HepG2 (cell line): Measurements from ENCODE around the gene MAP1LC3B. TPM values are rescaled to one million over a fixed set of nuclear protein-coding genes. Genes with fewer than 3 reads are reported as not detected.

Experiments
- ADNP ChIP-seq: sonication (generic); formaldehyde crosslinking; IDR thresholded peaks from 2 replicates; pipeline ENCODE4 v1.4.0; 2020; ENCODE audit warnings: missing genetic modification reagents
- CEBPZ ChIP-seq: IDR thresholded peaks from 2 replicates; pipeline ENCODE4 v1.6.1; 2012; ENCODE audit warnings: low read length, improper control_type of control experiment
- DNMT3B ChIP-seq: conservative IDR thresholded peaks from 2 replicates; pipeline ENCODE4 v1.6.1; 2016; ENCODE audit warnings: missing biosample characterization, control low read depth
- DPF2 ChIP-seq: sonication (generic); formaldehyde crosslinking; IDR thresholded peaks from 2 replicates; pipeline ENCODE4 v1.4.0; 2020; ENCODE audit warnings: mild to moderate bottlenecking, low read depth, missing genetic modification reagents, borderline replicate concordance
- GZF1 ChIP-seq: sonication (generic); formaldehyde crosslinking; IDR thresholded peaks from 2 replicates; pipeline ENCODE4 v1.5.1; 2020; ENCODE audit warnings: mild to moderate bottlenecking, missing genetic modification reagents
- KDM2A ChIP-seq: sonication (generic); formaldehyde crosslinking; IDR thresholded peaks from 2 replicates; pipeline ENCODE4 v1.4.0; 2020; ENCODE audit warnings: low read depth, missing genetic modification reagents, borderline replicate concordance
- KMT2A ChIP-seq: sonication (generic); formaldehyde crosslinking; IDR thresholded peaks from 2 replicates; pipeline ENCODE4 v1.4.0; 2020; ENCODE audit warnings: missing genetic modification reagents
- PCBP2 ChIP-seq: fragments of 200-400 bp; formaldehyde crosslinking; optimal IDR thresholded peaks from 2 replicates; pipeline ENCODE3; 2018; ENCODE audit warnings: low read length, low read depth; ENCODE audit not compliant: poor library complexity, severe bottlenecking
- REPIN1 ChIP-seq: sonication (generic); formaldehyde crosslinking; IDR thresholded peaks from 2 replicates; pipeline ENCODE4 v1.8.0; 2022; ENCODE audit warnings: missing genetic modification reagents, low read depth, mild to moderate bottlenecking, borderline replicate concordance
- TBP ChIP-seq: sonication (generic); formaldehyde crosslinking; IDR thresholded peaks from 2 replicates; pipeline ENCODE4 v1.5.0; 2020; ENCODE audit warnings: missing genetic modification reagents
- TIGD3 ChIP-seq: sonication (generic); formaldehyde crosslinking; IDR thresholded peaks from 2 replicates; pipeline ENCODE4 v1.5.1; 2020; ENCODE audit warnings: mild to moderate bottlenecking, missing genetic modification reagents, borderline replicate concordance
- YY1 ChIP-seq: IDR thresholded peaks from 2 replicates; pipeline ENCODE4 v1.6.1; 2011; ENCODE audit warnings: low read length, low read depth, moderate library complexity, mild to moderate bottlenecking; ENCODE audit not compliant: insufficient read depth, insufficient replicate concordance
- ZBTB20 ChIP-seq: sonication (generic); formaldehyde crosslinking; IDR thresholded peaks from 2 replicates; pipeline ENCODE4 v1.8.1; 2023; ENCODE audit warnings: missing genetic modification reagents, low read depth, mild to moderate bottlenecking, borderline replicate concordance
- ZNF317 ChIP-seq: sonication (generic); formaldehyde crosslinking; IDR thresholded peaks from 2 replicates; pipeline ENCODE4 v1.5.0; 2020; ENCODE audit warnings: mild to moderate bottlenecking, missing genetic modification reagents
- ZNF431 ChIP-seq: sonication (generic); formaldehyde crosslinking; IDR thresholded peaks from 2 replicates; pipeline ENCODE4 v1.9.0; 2022; ENCODE audit warnings: missing genetic modification reagents, low read depth, mild to moderate bottlenecking, borderline replicate concordance
- ZNF512 ChIP-seq: sonication (generic); formaldehyde crosslinking; IDR thresholded peaks from 2 replicates; pipeline ENCODE4 v1.4.0; 2020; ENCODE audit warnings: mild to moderate bottlenecking, missing genetic modification reagents
- ZNF543 ChIP-seq: sonication (generic); formaldehyde crosslinking; IDR thresholded peaks from 2 replicates; pipeline ENCODE4 v1.4.0; 2020; ENCODE audit warnings: mild to moderate bottlenecking, missing genetic modification reagents
- ZNF547 ChIP-seq: sonication (generic); formaldehyde crosslinking; IDR thresholded peaks from 2 replicates; pipeline ENCODE4 v1.5.1; 2020; ENCODE audit warnings: mild to moderate bottlenecking, missing genetic modification reagents
- ZNF550 ChIP-seq: sonication (generic); formaldehyde crosslinking; IDR thresholded peaks from 2 replicates; pipeline ENCODE4 v1.4.0; 2020; ENCODE audit warnings: mild to moderate bottlenecking, missing genetic modification reagents, borderline replicate concordance
- ZNF724P ChIP-seq: sonication (generic); formaldehyde crosslinking; IDR thresholded peaks from 2 replicates; pipeline ENCODE4 v1.8.0; 2022; ENCODE audit warnings: missing genetic modification reagents, borderline replicate concordance
- ZNF792 ChIP-seq: IDR thresholded peaks from 2 replicates; pipeline ENCODE4 v1.6.1; 2016
- ZNF83 ChIP-seq: sonication (generic); formaldehyde crosslinking; IDR thresholded peaks from 2 replicates; pipeline ENCODE4 v1.4.0; 2020; ENCODE audit warnings: missing genetic modification reagents, mild to moderate bottlenecking, borderline replicate concordance
- ZSCAN20 ChIP-seq: sonication (generic); formaldehyde crosslinking; IDR thresholded peaks from 2 replicates; pipeline ENCODE4 v1.4.0; 2020; ENCODE audit warnings: missing genetic modification reagents, mild to moderate bottlenecking, borderline replicate concordance
- polyA plus RNA-seq, 8 experiments: library from polyadenylated mRNA; depleted of rRNA in 3 of 8; stranded (reverse) in 7 of 8; unstranded in 1 of 8; fragments of >200 nt; fragmentation: Illumina TruSeq in 4 of 8; extraction: Trizol in 4 of 8; gene quantifications; 2 replicates each; pipeline versions ENCODE4 v1.2.1 to v1.2.3, GENCODE V29; 2011 to 2016; ENCODE audit warnings: low read depth in 4 of 8, missing spikeins in 1 of 8, mixed read lengths in 1 of 8; ENCODE audit not compliant: insufficient read depth in 1 of 8
- total RNA-seq, 5 experiments: library from RNA; depleted of rRNA; stranded (reverse); fragments of >200 nt; fragmentation: Illumina TruSeq; extraction: Trizol; gene quantifications; 2 replicates each; pipeline ENCODE4 v1.2.3, GENCODE V29; 2016; ENCODE audit warnings: low read depth in 1 of 5

MAP1LC3B gene
- total and polyA plus RNA-seq, 2 of the 13 experiments (the other 11 are each of a cell fraction or from before 2014, with no cell fraction given) = 15.7 to 37.4 TPM

GRCh38 chr16:87382023-87382785 lies 9.9 kb upstream of the MAP1LC3B start (continued):
- TF ChIP-seq ADNP (CRISPR knock-in tag) (no peak; the same call in 1 of the 2 replicates), DNMT3B (CRISPR knock-in tag) (peak; percentile 89; the same call in 1 of the 2 replicates), ZSCAN20 (CRISPR knock-in tag) (no peak; the same call in none of the 2 replicates), ZNF792 (peak; percentile 39; the same call in 1 of the 2 replicates), ZNF431 (peak; percentile 79), KMT2A (peak; percentile 30; the same call in 1 of the 2 replicates), REPIN1 (CRISPR knock-in tag) (peak; percentile 74; the same call in 1 of the 2 replicates), CEBPZ (no peak), DPF2 (CRISPR knock-in tag) (peak; percentile 93), TBP (no peak), ZNF512 (CRISPR knock-in tag) (no peak), TIGD3 (CRISPR knock-in tag) (peak; percentile 80; the same call in 1 of the 2 replicates), PCBP2 (no peak), ZNF724P (CRISPR knock-in tag) (no peak), ZNF550 (CRISPR knock-in tag) (no peak), KDM2A (CRISPR knock-in tag) (peak; percentile 56; the same call in 1 of the 2 replicates), YY1 (peak; percentile 62), ZNF83 (CRISPR knock-in tag) (no peak), ZNF317 (CRISPR knock-in tag) (0 out of 2 replicates have a peak, but pooled peaks have one; percentile 29), ZBTB20 (CRISPR knock-in tag) (peak; percentile 97), ZNF547 (CRISPR knock-in tag) (no peak), ZNF543 (CRISPR knock-in tag) (peak; percentile 94), GZF1 (CRISPR knock-in tag) (peak; percentile 89; the same call in 1 of the 2 replicates)
